ENCODE data around the gene COBL.
A peak's percentile ranks its signal among the peaks of the same experiment; 100 is the strongest.

The COBL gene

DNA sequence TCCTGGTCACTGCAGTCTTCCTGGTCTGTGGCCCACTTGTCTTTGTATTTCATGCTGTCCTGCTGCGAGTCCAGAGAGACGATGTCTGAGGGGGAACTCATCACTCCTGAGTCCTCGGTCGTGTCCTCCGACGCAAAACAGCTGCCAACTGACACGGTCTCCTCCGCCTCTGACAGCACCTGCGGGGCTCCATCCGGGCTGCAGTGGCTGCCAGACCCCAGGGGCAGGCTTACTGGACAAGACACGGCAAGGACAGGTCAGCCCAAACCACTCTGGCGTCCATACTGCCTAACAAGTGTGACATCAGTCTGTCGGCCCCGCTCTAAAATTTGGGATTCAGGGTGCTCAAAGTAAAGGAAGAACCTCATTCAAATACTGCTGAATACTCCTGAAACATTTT is 273.1 kb downstream of the COBL start:
- no peak for DNase-seq (ENCODE audit: low read depth)

DNA sequence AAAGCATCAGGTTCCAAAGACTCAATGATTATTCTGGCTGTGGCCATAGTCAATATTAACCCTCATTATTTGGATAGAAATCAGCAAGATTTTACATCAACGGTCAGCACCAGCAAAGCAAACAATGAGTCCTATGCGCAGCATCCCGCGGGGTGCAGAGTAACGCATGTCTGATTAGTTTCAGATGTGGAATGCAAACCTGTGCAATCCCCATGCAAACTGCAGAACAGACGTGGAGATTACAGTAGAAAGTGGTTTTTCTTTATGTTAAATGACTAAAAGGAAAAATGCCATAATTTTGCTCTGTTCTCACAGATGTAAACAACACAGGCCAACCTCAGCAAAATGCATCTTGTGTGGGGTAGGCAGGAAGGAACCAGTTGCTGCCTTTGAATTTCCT is 275.8 kb downstream of the COBL start:
- peak; percentile 81 for DNase-seq (ENCODE audit: low read depth)

GRCh38 chr7:51038573-51038972 is 278.0 kb downstream of the COBL start:
- no peak for DNase-seq (ENCODE audit: low read depth)

DNA sequence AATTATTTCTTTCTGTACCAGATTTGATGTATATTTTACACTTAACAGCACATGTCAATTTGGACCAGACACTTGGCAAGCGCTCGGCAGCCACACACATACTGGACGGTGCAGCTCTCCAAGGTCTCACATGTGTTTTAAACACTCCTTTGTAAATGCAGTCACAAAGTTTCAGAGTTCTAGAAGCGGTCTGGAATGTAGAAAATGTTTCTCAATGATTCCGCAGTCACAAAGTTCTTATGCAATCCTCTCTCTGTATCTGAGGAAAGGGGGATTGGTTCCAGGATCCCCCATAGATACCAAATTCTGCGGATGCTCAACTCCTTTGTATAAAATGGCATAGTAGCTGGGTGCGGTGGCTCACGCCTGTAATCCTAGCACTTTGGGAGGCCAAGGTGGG is 280.9 kb downstream of the COBL start:
- DNase-seq (ENCODE audit: low read depth), result peak; percentile 41

GRCh38 chr7:51034521-51035264 is 281.9 kb downstream of the COBL start:
- DNase-seq (ENCODE audit: low read depth), result peak; percentile 88

DNA sequence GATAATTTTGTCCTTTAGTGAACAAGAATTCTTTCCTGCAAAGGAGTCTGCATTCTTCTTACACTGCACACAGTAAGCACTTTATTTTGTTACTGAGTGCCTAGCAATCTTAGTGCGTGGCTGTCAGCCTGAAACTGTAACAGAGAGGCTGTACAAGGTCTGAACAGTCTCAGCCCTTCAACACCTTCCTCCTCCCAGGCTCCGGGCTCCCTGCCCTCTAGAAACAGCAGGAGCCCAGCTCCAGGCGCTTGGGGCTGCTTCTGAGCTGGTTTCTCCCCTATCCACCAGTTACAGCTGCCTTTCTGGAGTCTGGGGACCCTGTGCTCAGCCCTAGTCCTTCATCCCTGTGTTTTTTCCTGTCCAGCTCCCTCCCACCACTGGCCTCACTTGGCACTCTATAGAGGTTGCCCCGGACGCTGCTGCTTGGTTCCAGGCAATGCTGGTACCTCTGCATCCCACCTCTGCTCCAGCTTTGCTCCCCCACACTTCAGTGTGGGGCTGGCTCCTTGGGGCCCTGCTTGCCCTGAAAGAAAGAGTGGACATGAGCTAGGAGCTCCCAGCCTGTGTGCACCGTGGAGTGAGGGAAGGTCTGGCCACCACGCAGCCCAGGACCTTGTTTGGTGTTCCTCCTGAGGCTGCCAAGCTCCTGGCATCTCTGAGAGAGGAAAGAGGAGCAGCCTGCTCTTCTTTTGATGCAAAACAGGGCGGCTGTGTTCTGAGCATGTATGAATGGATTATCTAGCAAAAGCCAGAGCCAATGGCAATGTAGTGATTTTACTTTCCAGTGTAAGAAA is 282.7 kb downstream of the COBL start:
- DNase-seq (ENCODE audit: low read depth), result no peak

DNA sequence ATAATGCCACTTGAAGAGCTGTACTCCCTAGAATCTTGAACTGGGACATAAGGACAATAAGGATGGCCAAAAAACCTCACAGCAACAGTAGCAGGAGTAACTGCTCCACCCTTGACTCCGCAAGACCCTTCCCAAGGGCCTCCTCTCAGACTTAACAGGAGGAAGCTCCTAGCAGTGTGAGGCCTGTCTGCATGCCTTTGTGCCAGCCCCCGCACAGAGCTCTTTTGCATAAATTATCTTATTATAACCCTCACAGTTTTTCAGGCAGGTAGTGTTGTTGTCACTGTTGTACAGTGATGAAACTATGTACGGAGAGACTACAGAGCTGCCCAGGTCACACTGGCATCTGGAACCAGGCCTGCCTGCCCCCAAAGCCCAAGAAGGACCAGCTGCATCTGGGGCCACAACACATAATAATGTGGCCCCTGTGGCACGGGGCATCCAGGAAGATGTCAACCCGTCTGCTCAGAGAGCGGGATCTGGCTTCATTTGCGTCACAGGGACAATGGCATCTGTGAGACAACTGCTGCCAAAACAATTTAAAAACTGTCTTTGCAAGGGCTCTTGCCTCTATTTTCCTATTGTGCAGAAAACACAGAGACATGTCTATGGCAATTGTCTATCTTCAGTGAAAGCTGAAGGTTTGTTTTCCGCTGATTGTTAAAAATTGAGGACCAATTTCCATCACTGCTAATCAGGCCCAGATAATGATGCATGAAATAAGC is 284.7 kb downstream of the COBL start:
- DNase-seq (ENCODE audit: low read depth), result no peak

GRCh38 chr7:51031216-51031615 is 285.4 kb downstream of the COBL start:
- DNase-seq (ENCODE audit: low read depth), result no peak

GRCh38 chr7:51029701-51030191 is 286.9 kb downstream of the COBL start:
- peak; percentile 95 for DNase-seq (ENCODE audit: low read depth)

- no peak for DNase-seq (ENCODE audit: low read depth)
Observed at GRCh38 chr7:51029131-51029530, 287.5 kb downstream of the COBL start.

GRCh38 chr7:51027935-51028830 is 288.4 kb downstream of the COBL start:
- peak; percentile 25 for DNase-seq (ENCODE audit: low read depth)

GRCh38 chr7:51027106-51027934 is 289.3 kb downstream of the COBL start:
- no peak for DNase-seq (ENCODE audit: low read depth)

GRCh38 chr7:51026341-51026740 is 290.3 kb downstream of the COBL start:
- no peak for DNase-seq (ENCODE audit: low read depth)

- no peak for DNase-seq (ENCODE audit: low read depth)
Observed at GRCh38 chr7:51025668-51026067, 290.9 kb downstream of the COBL start.

GRCh38 chr7:51024867-51025266 is 291.7 kb downstream of the COBL start:
- no peak for DNase-seq (ENCODE audit: low read depth)

GRCh38 chr7:51023547-51023946 is 293.1 kb downstream of the COBL start:
- DNase-seq (ENCODE audit: low read depth), result no peak

DNA sequence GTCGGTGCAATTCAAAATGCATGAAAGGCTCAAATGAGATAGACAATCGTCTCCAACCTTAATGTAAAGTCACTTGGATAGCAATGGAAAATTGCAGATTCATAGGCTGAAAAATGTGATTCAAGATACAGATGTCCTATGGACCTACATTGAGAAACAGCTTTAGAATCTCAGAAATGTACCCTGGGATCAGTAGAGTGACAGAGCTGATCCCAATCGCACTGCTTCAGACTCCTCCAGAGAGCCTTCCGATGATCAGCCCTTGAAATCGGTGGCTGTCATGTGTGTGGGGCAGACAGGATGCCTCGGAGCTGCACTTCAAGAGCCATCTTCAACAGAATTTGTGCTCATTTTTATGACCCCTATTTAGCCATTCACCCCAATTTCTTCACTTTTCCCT is 293.8 kb downstream of the COBL start:
- no peak for DNase-seq (ENCODE audit: low read depth)

- DNase-seq (ENCODE audit: low read depth), result no peak
Observed at GRCh38 chr7:51021906-51022570, 294.6 kb downstream of the COBL start.

DNA sequence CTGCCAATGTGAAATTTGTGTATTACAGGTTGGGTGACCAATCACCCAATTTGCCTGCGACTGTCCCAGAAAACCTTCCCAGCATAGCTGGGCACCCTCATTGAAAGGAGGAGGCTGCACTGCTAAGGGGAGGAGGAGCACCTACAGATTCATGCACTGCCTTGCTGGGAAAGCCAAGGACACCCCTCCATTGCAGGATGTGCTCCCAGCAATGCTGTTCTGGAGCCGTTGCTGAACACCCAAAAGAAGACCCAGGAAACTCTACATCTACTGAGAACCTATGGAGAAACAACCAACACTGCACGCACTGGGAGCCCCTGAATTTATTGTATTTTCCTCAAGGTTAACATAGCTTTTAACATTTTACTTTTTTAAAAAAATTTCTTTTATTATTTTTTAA is 295.7 kb downstream of the COBL start:
- DNase-seq (ENCODE audit: low read depth), result no peak

Measured in EH (cell line).